Hepatocyte (in vitro differentiated cells): ENCODE results near the gene NVL. TPM values are rescaled to one million over a fixed set of nuclear protein-coding genes. Genes with fewer than 3 reads are reported as not detected.

ENCODE experiments used
- DNase-seq: peaks from one replicate; pipeline ENCODE4 v3.0.0-alpha.2; 2016; ENCODE audit warnings: low spot score
- H2AFZ ChIP-seq: fragments of 200-600 bp; sonication (generic); 2 replicates; pipeline ENCODE4 v1.6.0; 2016; ENCODE audit warnings: antibody characterized with exemption, mild to moderate bottlenecking
- H3K27ac ChIP-seq: fragments of 200-600 bp; sonication (generic); 2 replicates; pipeline ENCODE4 v1.5.1; 2016; ENCODE audit warnings: mild to moderate bottlenecking
- H3K27me3 ChIP-seq: fragments of 200-600 bp; sonication (generic); 2 replicates; pipeline ENCODE4 v1.6.1; 2016
- H3K36me3 ChIP-seq: fragments of 200-600 bp; sonication (generic); replicated peaks from 2 replicates; pipeline ENCODE4 v1.5.1; 2016; ENCODE audit warnings: low read depth; ENCODE audit not compliant: insufficient read depth
- H3K4me1 ChIP-seq: fragments of 200-600 bp; sonication (generic); 2 replicates; pipeline ENCODE4 v1.5.1; 2016; ENCODE audit warnings: mild to moderate bottlenecking, moderate library complexity; ENCODE audit not compliant: insufficient read depth
- H3K4me2 ChIP-seq: fragments of 200-600 bp; sonication (generic); 2 replicates; pipeline ENCODE4 v1.6.0; 2016
- H3K4me3 ChIP-seq: fragments of 200-600 bp; sonication (generic); 2 replicates; pipeline ENCODE4 v1.5.1; 2016; ENCODE audit warnings: mild to moderate bottlenecking
- H3K79me2 ChIP-seq: fragments of 200-600 bp; sonication (generic); 2 replicates; pipeline ENCODE4 v1.6.0; 2017; ENCODE audit warnings: mild to moderate bottlenecking
- H3K9me2 ChIP-seq: fragments of 200-600 bp; sonication (generic); replicated peaks from 2 replicates; pipeline ENCODE4 v1.6.0; 2017; ENCODE audit warnings: mild to moderate bottlenecking; ENCODE audit not compliant: insufficient read depth
- H3K9me3 ChIP-seq: fragments of 200-600 bp; sonication (generic); 2 replicates; pipeline ENCODE4 v1.5.1; 2016; ENCODE audit warnings: low read depth, mild to moderate bottlenecking
- H4K20me1 ChIP-seq: fragments of 200-600 bp; sonication (generic); 2 replicates; pipeline ENCODE4 v1.6.0; 2016; ENCODE audit warnings: mild to moderate bottlenecking; ENCODE audit not compliant: insufficient read depth, poor library complexity, severe bottlenecking
- CTCF ChIP-seq: fragments of 200-600 bp; sonication (generic); IDR thresholded peaks from 2 replicates; pipeline ENCODE4 v1.5.1; 2016; ENCODE audit warnings: antibody characterized with exemption, mild to moderate bottlenecking; ENCODE audit not compliant: poor library complexity
- EZH2 ChIP-seq: fragments of 200-600 bp; sonication (generic); IDR thresholded peaks from 2 replicates; pipeline ENCODE4 v1.6.1; 2016; ENCODE audit warnings: antibody characterized with exemption, mild to moderate bottlenecking, borderline replicate concordance
- EZH2phosphoT487 ChIP-seq: fragments of 200-600 bp; sonication (generic); IDR thresholded peaks from one replicate; pipeline ENCODE4 v1.6.1; 2018; ENCODE audit warnings: antibody characterized with exemption, mild to moderate bottlenecking, low read depth, moderate library complexity; ENCODE audit not compliant: unreplicated experiment, severe bottlenecking
- WGBS: methylation state at CpG from one replicate; pipeline ENCODE4 v1.1.6; 2016; ENCODE audit warnings: low lambda C conversion rate; ENCODE audit errors: missing lambda C conversion rate; 5-methylcytosine and 5-hydroxymethylcytosine counted together
- polyA plus RNA-seq: library from polyadenylated mRNA; unstranded; fragments of >200 nt; fragmentation: Nextera tagmentation; extraction: Ambion mirVana; gene quantifications from 2 replicates; pipeline ENCODE4 v1.2.1, GENCODE V29; 2016
- total RNA-seq: library from RNA; depleted of rRNA; stranded (reverse); fragments of >200 nt; gene quantifications from 2 replicates; pipeline ENCODE4 v1.2.3, GENCODE V29; 2014

The NVL gene
- total and polyA plus RNA-seq, 2 experiments from 2014 or later: 15.9 to 34.7 TPM

GRCh38 chr1:224264321-224264720, 65.7 kb downstream of the NVL start:
- Histone ChIP-seq H3K9me2 (no peaks in the 10 kb centered on the region), H4K20me1 (no peaks in the 10 kb centered on the region), H3K36me3 (no peaks in the 10 kb centered on the region), H3K4me3 (no peak overlapping the region), H3K9me3 (no peaks in the 10 kb centered on the region), H3K27ac (no peak overlapping the region), H2AFZ (no peak overlapping the region), H3K4me1 (no peaks in the 10 kb centered on the region), H3K79me2 (no peaks in the 10 kb centered on the region), H3K27me3 (no peaks in the 10 kb centered on the region), H3K4me2 (no peak overlapping the region)
- TF ChIP-seq CTCF: no peak
- no peak for TF ChIP-seq EZH2
- TF ChIP-seq EZH2phosphoT487: no peak
- WGBS: 80% methylated on average over 6 of the region's 6 CpGs
- DNase-seq: no peak

GRCh38 chr1:224262373-224263054, 67.5 kb downstream of the NVL start:
- 69% methylated on average over 2 of the region's 2 CpGs for WGBS
- H3K9me3 ChIP-seq: no peaks in the 10 kb centered on the region
- no peaks in the 10 kb centered on the region for H3K4me1 ChIP-seq
- no peaks in the 10 kb centered on the region for H3K36me3 ChIP-seq
- no peak overlapping the region for H3K4me3 ChIP-seq
- no peaks in the 10 kb centered on the region for H3K9me2 ChIP-seq
- no peak overlapping the region for H2AFZ ChIP-seq
- H3K79me2 ChIP-seq: no peaks in the 10 kb centered on the region
- no peak for DNase-seq
- H3K27me3 ChIP-seq: no peaks in the 10 kb centered on the region
- TF ChIP-seq EZH2phosphoT487 (no peak), CTCF (no peak), EZH2 (no peak)
- no peaks in the 10 kb centered on the region for H4K20me1 ChIP-seq
- H3K27ac ChIP-seq: peak overlapping the region; percentile 31
- H3K4me2 ChIP-seq: no peak overlapping the region

- H4K20me1 ChIP-seq: no peaks in the 10 kb centered on the region
- no peak for DNase-seq
- no peaks in the 10 kb centered on the region for H3K9me2 ChIP-seq
- no peaks in the 10 kb centered on the region for H3K9me3 ChIP-seq
- no peak overlapping the region for H3K4me3 ChIP-seq
- H3K79me2 ChIP-seq: no peaks in the 10 kb centered on the region
- no peak overlapping the region for H2AFZ ChIP-seq
- 91% methylated on average over 5 of the region's 5 CpGs for WGBS
- TF ChIP-seq EZH2phosphoT487 (no peak), CTCF (no peak), EZH2 (no peak)
- H3K27ac ChIP-seq: no peak overlapping the region
- no peaks in the 10 kb centered on the region for H3K36me3 ChIP-seq
- no peaks in the 10 kb centered on the region for H3K4me1 ChIP-seq
- H3K27me3 ChIP-seq: no peaks in the 10 kb centered on the region
- H3K4me2 ChIP-seq: no peak overlapping the region
These were observed 70.0 kb downstream of the NVL start for GRCh38 chr1:224259986-224260385.
